ENCODE data around the gene MAML3. TPM values are rescaled to one million over a fixed set of nuclear protein-coding genes. Genes with fewer than 3 reads are reported as not detected.

The MAML3 gene
- total RNA-seq, 4 donors from 2014 or later: 2.4 to 50.5 (median 17.8) TPM

- TF ChIP-seq CTCF (IDR thresholded peaks at IDR 0.05) (no peak), POLR2A (IDR thresholded peaks at IDR 0.05) (no peak)
- intact Hi-C loops (cut with DNase I; ENCODE audit: low total_unique reads): no loop called here
- Histone ChIP-seq H3K36me3 (no peaks in the 10 kb centered on the region), H3K4me3 (no peak overlapping the region), H3K27ac (no peak overlapping the region), H3K4me1 (no peaks in the 10 kb centered on the region), H3K27me3 (no peaks in the 10 kb centered on the region), H3K9me3 (no peaks in the 10 kb centered on the region)
- no peak for DNase-seq
Observed at GRCh38 chr4:140108243-140108642, 45.7 kb downstream of the MAML3 start.

DNA sequence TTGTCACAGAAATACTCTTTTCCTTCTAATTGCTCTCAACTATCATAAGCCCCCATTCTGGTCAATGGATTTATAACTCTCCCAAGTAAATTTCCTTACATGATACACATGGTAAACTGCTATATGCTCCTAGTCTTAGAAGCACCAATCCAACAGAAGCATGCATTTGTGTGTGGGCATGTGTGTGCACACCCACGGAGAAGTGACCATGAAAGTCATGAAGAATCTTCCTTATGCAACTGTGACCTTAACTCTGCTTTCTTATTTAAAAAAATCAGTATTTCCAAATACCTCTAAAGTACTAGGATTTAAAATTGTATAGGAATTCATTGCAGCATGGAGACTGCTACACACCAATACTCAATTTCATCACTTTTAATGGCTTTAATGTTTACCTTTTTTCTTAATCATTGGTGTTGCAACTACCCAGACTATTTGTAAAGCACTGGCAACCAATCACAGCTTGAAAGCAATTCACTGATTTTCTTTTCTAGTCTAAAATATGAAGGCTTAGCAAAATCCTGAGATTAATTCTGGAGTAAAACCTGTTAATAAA, 47.6 kb downstream of the MAML3 start:
- no peak for TF ChIP-seq CTCF (IDR thresholded peaks at IDR 0.05)
- no peak for TF ChIP-seq POLR2A (IDR thresholded peaks at IDR 0.05)
- intact Hi-C loops (cut with DNase I; ENCODE audit: low total_unique reads): no loop called here
- no peak overlapping the region for H3K4me3 ChIP-seq
- H3K36me3 ChIP-seq: no peaks in the 10 kb centered on the region
- H3K4me1 ChIP-seq: no peaks in the 10 kb centered on the region
- no peaks in the 10 kb centered on the region for H3K9me3 ChIP-seq
- DNase-seq: no peak
- H3K27ac ChIP-seq: no peak overlapping the region
- H3K27me3 ChIP-seq: no peaks in the 10 kb centered on the region

- TF ChIP-seq POLR2A (IDR thresholded peaks at IDR 0.05) (no peak), CTCF (IDR thresholded peaks at IDR 0.05) (no peak)
- Histone ChIP-seq H3K36me3 (no peaks in the 10 kb centered on the region), H3K4me1 (no peaks in the 10 kb centered on the region), H3K27me3 (no peaks in the 10 kb centered on the region), H3K4me3 (no peak overlapping the region), H3K9me3 (no peaks in the 10 kb centered on the region), H3K27ac (no peak overlapping the region)
- intact Hi-C loops (cut with DNase I; ENCODE audit: low total_unique reads): no loop called here
- no peak for DNase-seq
Observed at GRCh38 chr4:140105436-140105835, 48.5 kb downstream of the MAML3 start.

DNA sequence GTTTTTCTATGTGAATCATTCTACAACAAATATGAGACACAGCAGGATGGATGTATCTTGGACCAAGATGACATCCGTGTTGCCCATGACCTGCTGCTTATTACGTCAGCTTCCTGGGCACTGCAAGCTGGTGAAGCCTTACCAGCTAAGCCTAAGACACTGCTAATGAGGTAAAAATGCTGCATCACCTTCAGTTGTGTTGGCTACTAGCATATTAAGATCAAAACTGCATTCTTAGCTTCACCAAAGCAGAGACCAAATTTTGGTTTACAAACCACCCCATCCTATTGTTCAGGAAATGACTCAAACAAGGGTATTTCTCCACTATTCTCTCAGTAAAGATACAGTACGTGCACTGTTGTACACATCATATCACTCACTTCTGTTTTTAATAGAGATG, 50.3 kb downstream of the MAML3 start:
- no peak for TF ChIP-seq CTCF (IDR thresholded peaks at IDR 0.05)
- no peak for TF ChIP-seq POLR2A (IDR thresholded peaks at IDR 0.05)
- no peaks in the 10 kb centered on the region for H3K36me3 ChIP-seq

DNA sequence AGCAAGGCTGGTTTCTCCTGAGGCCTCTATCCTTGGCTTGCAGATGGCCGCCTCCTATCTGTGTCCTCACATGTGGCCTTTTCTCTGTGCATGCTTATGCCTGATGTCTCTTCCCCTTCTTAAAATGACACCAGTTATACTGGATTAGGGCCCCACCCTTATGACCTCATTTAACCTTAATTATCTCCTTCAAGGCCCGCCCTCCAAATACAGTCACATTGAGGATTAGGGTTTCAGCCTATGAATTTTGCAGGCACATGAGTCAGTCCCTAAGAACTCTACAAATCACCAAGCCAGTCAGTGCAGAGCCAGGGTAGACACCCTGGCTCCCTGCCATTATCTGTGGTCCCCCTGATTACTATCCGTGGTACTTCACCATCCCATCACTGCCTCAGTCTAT, 51.6 kb downstream of the MAML3 start:
- Histone ChIP-seq H3K36me3 (no peaks in the 10 kb centered on the region), H3K27me3 (no peaks in the 10 kb centered on the region), H3K4me1 (no peaks in the 10 kb centered on the region), H3K9me3 (no peaks in the 10 kb centered on the region), H3K4me3 (no peak overlapping the region), H3K27ac (no peak overlapping the region)
- no peak for TF ChIP-seq POLR2A (IDR thresholded peaks at IDR 0.05)
- no peak for TF ChIP-seq CTCF (IDR thresholded peaks at IDR 0.05)
- intact Hi-C loops (cut with DNase I; ENCODE audit: low total_unique reads): no loop called here
- no peak for DNase-seq

More for the DNA sequence above, 50.3 kb downstream of the MAML3 start:
- no peak overlapping the region for H3K27ac ChIP-seq
- no peaks in the 10 kb centered on the region for H3K9me3 ChIP-seq
- no peaks in the 10 kb centered on the region for H3K27me3 ChIP-seq
- no peak overlapping the region for H3K4me3 ChIP-seq
- no peaks in the 10 kb centered on the region for H3K4me1 ChIP-seq
- intact Hi-C loops (cut with DNase I; ENCODE audit: low total_unique reads): no loop called here
- no peak for DNase-seq

Data from uterus (tissue), 4 donors.